Activated naive CD8-positive, alpha-beta T cell (primary cell): ENCODE results near the gene CDIPT.

ENCODE experiments used
- H3K27ac Mint-ChIP-seq: one replicate; pipeline ENCODE4 v1.8.0; 2021; ENCODE audit warnings: mixed read lengths
- H3K27me3 Mint-ChIP-seq: one replicate; pipeline ENCODE4 v1.8.0; 2021; ENCODE audit warnings: mixed read lengths
- H3K36me3 Mint-ChIP-seq: one replicate; pipeline ENCODE4 v1.8.0; 2021; ENCODE audit warnings: mixed read lengths
- H3K4me1 Mint-ChIP-seq: one replicate; pipeline ENCODE4 v1.8.0; 2021; ENCODE audit warnings: low read depth, mixed read lengths
- H3K4me3 Mint-ChIP-seq: one replicate; pipeline ENCODE4 v1.8.0; 2021; ENCODE audit warnings: mild to moderate bottlenecking, mixed read lengths
- H3K9me3 Mint-ChIP-seq: one replicate; pipeline ENCODE4 v1.8.0; 2021; ENCODE audit warnings: low read depth, mixed read lengths

Gene CDIPT

GRCh38 chr16:29857133-29857760, 5.8 kb downstream of the CDIPT start:
- no peak overlapping the region for H3K4me3 Mint-ChIP-seq
- peaks cover 3% of the 10 kb centered on the region for H3K36me3 Mint-ChIP-seq
- H3K27ac Mint-ChIP-seq = no peak overlapping the region
- no peaks in the 10 kb centered on the region for H3K9me3 Mint-ChIP-seq
- peaks cover 15% of the 10 kb centered on the region for H3K4me1 Mint-ChIP-seq
- no peaks in the 10 kb centered on the region for H3K27me3 Mint-ChIP-seq

DNA sequence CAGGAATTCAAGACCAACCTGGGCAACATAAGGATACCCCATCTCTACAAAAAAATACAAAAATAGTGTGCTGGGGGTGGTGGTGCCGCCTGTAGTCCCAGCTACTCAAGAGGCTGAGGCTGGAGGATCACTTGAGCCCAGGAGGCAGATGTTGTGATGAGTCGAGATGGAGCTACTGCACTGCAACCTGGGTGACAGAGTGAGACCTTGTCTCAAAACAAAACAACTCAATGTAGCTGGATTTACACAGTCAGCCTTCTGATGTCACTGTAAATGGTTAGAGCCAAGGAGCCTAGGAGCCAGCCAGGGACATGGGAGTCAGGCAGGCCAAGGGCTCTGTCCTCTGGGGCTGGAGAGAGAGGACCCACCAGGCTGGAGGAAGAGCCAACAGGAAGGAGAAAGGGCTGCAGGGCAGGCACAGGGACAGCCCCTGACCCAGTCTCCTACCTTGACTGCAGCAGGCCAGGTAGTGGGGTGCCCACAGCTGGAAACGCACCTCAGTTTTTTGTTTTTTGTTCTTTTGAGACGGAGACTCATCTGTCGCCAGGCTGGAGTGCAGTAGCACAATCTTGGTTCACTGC, 8.4 kb downstream of the CDIPT start:
- no peaks in the 10 kb centered on the region for H3K4me1 Mint-ChIP-seq
- no peaks in the 10 kb centered on the region for H3K9me3 Mint-ChIP-seq
- no peak overlapping the region for H3K27ac Mint-ChIP-seq
- H3K27me3 Mint-ChIP-seq = no peaks in the 10 kb centered on the region
- no peak overlapping the region for H3K4me3 Mint-ChIP-seq
- peaks cover 3% of the 10 kb centered on the region for H3K36me3 Mint-ChIP-seq

- Mint-ChIP-seq H3K9me3 (no peaks in the 10 kb centered on the region), H3K4me1 (peaks cover 8% of the 10 kb centered on the region), H3K27ac (no peak overlapping the region), H3K4me3 (no peak overlapping the region), H3K36me3 (no peaks in the 10 kb centered on the region), H3K27me3 (no peaks in the 10 kb centered on the region)
Measured at GRCh38 chr16:29852654-29853053, 10.4 kb downstream of the CDIPT start.

- H3K36me3 Mint-ChIP-seq = no peaks in the 10 kb centered on the region
- H3K9me3 Mint-ChIP-seq = no peaks in the 10 kb centered on the region
- no peaks in the 10 kb centered on the region for H3K27me3 Mint-ChIP-seq
- no peak overlapping the region for H3K4me3 Mint-ChIP-seq
- peaks cover 11% of the 10 kb centered on the region for H3K4me1 Mint-ChIP-seq
- no peak overlapping the region for H3K27ac Mint-ChIP-seq
Measured at GRCh38 chr16:29850998-29851397, 12.0 kb downstream of the CDIPT start.

- Mint-ChIP-seq H3K9me3 (no peaks in the 10 kb centered on the region), H3K4me3 (no peak overlapping the region), H3K27ac (no peak overlapping the region), H3K4me1 (peaks cover 11% of the 10 kb centered on the region), H3K27me3 (no peaks in the 10 kb centered on the region), H3K36me3 (no peaks in the 10 kb centered on the region)
Measured at GRCh38 chr16:29849505-29849904, 13.5 kb downstream of the CDIPT start.

DNA sequence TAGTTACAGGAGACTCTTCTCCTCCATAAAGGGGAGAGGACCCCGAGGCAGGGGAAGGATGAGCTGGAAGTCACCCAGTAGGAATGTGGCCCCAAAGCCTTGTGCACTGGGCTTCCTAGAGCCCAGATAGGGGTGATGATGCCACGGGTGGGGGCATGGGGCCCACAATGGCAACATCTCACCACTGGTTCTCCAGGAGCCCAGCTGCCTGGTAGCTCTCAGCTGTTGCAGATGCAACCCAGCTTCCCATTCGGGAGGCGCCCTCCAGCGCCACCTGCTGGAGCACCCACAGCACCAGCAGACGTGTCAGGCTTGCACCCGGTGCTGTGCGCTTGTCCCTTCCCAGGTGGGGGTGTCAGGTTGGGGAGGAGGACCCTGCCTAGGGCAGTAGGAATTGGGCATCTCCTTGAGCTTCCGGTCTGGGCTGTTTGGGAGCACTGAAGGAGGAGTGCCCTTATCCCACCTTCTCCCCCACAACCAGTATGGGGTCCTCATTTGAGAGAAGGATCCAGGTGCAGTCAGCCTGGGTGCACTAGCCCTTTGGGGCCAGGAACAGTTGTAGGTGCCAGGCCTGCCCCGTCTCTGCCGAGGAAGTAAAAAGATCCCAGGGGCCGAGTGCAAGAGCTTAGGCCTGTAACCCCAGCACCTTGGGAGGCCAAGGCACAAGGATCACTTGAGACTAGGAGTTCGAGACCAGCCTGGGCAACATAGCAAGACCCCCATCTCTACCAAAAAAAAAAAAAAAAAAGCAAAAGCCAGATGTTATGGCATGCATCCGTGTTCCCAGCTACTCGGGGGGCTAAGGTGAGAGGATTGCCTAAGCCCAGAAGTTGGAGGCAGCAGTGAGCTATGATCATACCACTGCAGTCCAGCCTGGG, 14.4 kb downstream of the CDIPT start:
- Mint-ChIP-seq H3K4me3 (no peak overlapping the region), H3K27ac (no peak overlapping the region), H3K4me1 (peaks cover 11% of the 10 kb centered on the region), H3K27me3 (no peaks in the 10 kb centered on the region), H3K36me3 (no peaks in the 10 kb centered on the region), H3K9me3 (no peaks in the 10 kb centered on the region)

- Mint-ChIP-seq H3K4me3 (no peak overlapping the region), H3K27me3 (no peaks in the 10 kb centered on the region), H3K9me3 (no peaks in the 10 kb centered on the region), H3K4me1 (peaks cover 11% of the 10 kb centered on the region), H3K27ac (no peak overlapping the region), H3K36me3 (no peaks in the 10 kb centered on the region)
Measured at GRCh38 chr16:29845656-29846055, 17.4 kb downstream of the CDIPT start.

- Mint-ChIP-seq H3K4me1 (peaks cover 11% of the 10 kb centered on the region), H3K4me3 (no peak overlapping the region), H3K36me3 (no peaks in the 10 kb centered on the region), H3K27ac (no peak overlapping the region), H3K27me3 (no peaks in the 10 kb centered on the region), H3K9me3 (no peaks in the 10 kb centered on the region)
Measured at GRCh38 chr16:29844575-29845331, 18.3 kb downstream of the CDIPT start.

GRCh38 chr16:29843931-29844330, 19.1 kb downstream of the CDIPT start:
- Mint-ChIP-seq H3K36me3 (no peaks in the 10 kb centered on the region), H3K9me3 (no peaks in the 10 kb centered on the region), H3K27me3 (no peaks in the 10 kb centered on the region), H3K27ac (peak overlapping the region; percentile 25), H3K4me3 (no peak overlapping the region), H3K4me1 (peaks cover 9% of the 10 kb centered on the region)

- Mint-ChIP-seq H3K27ac (peak overlapping the region; percentile 50), H3K36me3 (no peaks in the 10 kb centered on the region), H3K4me3 (no peak overlapping the region), H3K9me3 (no peaks in the 10 kb centered on the region), H3K4me1 (peaks cover 2% of the 10 kb centered on the region), H3K27me3 (no peaks in the 10 kb centered on the region)
Measured at GRCh38 chr16:29842732-29843346, 20.2 kb downstream of the CDIPT start.

- H3K9me3 Mint-ChIP-seq = no peaks in the 10 kb centered on the region
- H3K27ac Mint-ChIP-seq = no peak overlapping the region
- no peaks in the 10 kb centered on the region for H3K27me3 Mint-ChIP-seq
- no peaks in the 10 kb centered on the region for H3K36me3 Mint-ChIP-seq
- no peaks in the 10 kb centered on the region for H3K4me1 Mint-ChIP-seq
- no peak overlapping the region for H3K4me3 Mint-ChIP-seq
Measured at GRCh38 chr16:29841631-29842030, 21.4 kb downstream of the CDIPT start.

GRCh38 chr16:29840240-29840639, 22.8 kb downstream of the CDIPT start:
- H3K4me3 Mint-ChIP-seq = no peak overlapping the region
- no peaks in the 10 kb centered on the region for H3K9me3 Mint-ChIP-seq
- H3K4me1 Mint-ChIP-seq = no peaks in the 10 kb centered on the region
- H3K36me3 Mint-ChIP-seq = no peaks in the 10 kb centered on the region
- H3K27me3 Mint-ChIP-seq = no peaks in the 10 kb centered on the region
- peak overlapping the region; percentile 6 for H3K27ac Mint-ChIP-seq

GRCh38 chr16:29839822-29840221, 23.2 kb downstream of the CDIPT start:
- Mint-ChIP-seq H3K27ac (no peak overlapping the region), H3K36me3 (no peaks in the 10 kb centered on the region), H3K4me1 (no peaks in the 10 kb centered on the region), H3K27me3 (no peaks in the 10 kb centered on the region), H3K9me3 (no peaks in the 10 kb centered on the region), H3K4me3 (no peak overlapping the region)

GRCh38 chr16:29837841-29838240, 25.2 kb downstream of the CDIPT start:
- Mint-ChIP-seq H3K9me3 (no peaks in the 10 kb centered on the region), H3K27ac (no peak overlapping the region), H3K27me3 (no peaks in the 10 kb centered on the region), H3K36me3 (no peaks in the 10 kb centered on the region), H3K4me1 (peaks cover 2% of the 10 kb centered on the region), H3K4me3 (no peak overlapping the region)
